ENCODE data around the gene NCR1. TPM values are rescaled to one million over a fixed set of nuclear protein-coding genes. Genes with fewer than 3 reads are reported as not detected.

The NCR1 gene
- total and polyA plus RNA-seq, 2 of the 8 experiments (the other 6 are each of a cell fraction or from before 2014, with no cell fraction given): 1.5 to 5.1 TPM

DNA sequence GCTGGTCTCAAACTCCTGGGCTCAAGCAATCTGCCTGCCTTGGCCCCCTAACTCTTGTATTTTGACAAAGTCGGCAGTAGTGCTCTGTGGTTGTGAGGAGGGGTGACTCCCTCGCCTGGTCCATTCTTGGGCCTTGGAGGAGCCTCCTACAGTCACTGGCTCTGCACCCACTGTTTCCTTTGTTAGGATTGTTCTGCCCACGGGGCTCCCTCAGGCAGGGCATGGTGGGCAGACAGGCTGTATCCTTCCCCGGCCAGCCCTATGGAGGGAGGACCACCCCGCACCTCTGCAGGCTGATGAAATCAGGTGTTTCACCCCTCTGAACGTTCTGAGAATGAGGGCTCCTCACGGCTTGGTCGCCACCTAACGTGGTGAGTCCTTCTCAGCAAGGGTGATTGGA is 22.7 kb upstream of the NCR1 start:
- WGBS, 2 experiments (ENCODE audit: extremely low coverage in 1 of 2, insufficient coverage in 1 of 2, insufficient read length in 1 of 2, insufficient replicate concordance in 2 of 2, low coverage in 1 of 2, low lambda C conversion rate in 2 of 2, missing lambda C conversion rate in 1 of 2): 91% methylated on average over 9 of the region's 9 CpGs; no CpG with 5 or more reads in 1 of the 2 experiments
- H3K56ac ChIP-seq (replicated peaks; ENCODE audit: insufficient read length, low read depth, low read length): no peak overlapping the region
- H2AFZ ChIP-seq (ENCODE audit: low read length): peak overlapping the region; percentile 88; the same call in 1 of the 2 replicates
- H4K20me1 ChIP-seq (replicated peaks in 1 of 2; ENCODE audit: control insufficient read depth in 1 of 2, insufficient read depth in 2 of 2, low read length in 2 of 2): no peaks in the 10 kb centered on the region
- no peak for FAIRE-seq
- H4K91ac ChIP-seq (replicated peaks; ENCODE audit: insufficient read length, low read length): peak overlapping the region; percentile 52
- H2BK5ac ChIP-seq (ENCODE audit: low read depth, low read length): 0 out of 2 replicates have a peak overlapping the region, but pooled peaks have one; percentile 78
- no peak overlapping the region for H3K14ac ChIP-seq (ENCODE audit: insufficient read length)
- H2AK5ac ChIP-seq (ENCODE audit: low read depth, low read length): peak overlapping the region; percentile 48; the same call in 1 of the 2 replicates
- POLR2A ChIA-PET (ENCODE audit: partially characterized antibody): interaction anchor here (0.6 kb wide), 1 partner anchor 155 kb away, joined by 5 read pairs; no protein-coding TSS in a partner anchor
- H2BK20ac ChIP-seq (ENCODE audit: low read length): 0 out of 2 replicates have a peak overlapping the region, but pooled peaks have one; percentile 21
- peak overlapping the region in 2 of 4 experiments; percentile 10 to 31; a peak in 2 of 7 replicates for H3K9ac ChIP-seq (replicated peaks in 1 of 4; ENCODE audit: extremely low read depth in 1 of 4, low read depth in 3 of 4, low read length in 3 of 4)
- H3K4ac ChIP-seq (replicated peaks; ENCODE audit: insufficient read length, low read depth, low read length): no peak overlapping the region
- no peak overlapping the region for H3K4me3 ChIP-seq (ENCODE audit: extremely low read depth in 1 of 4, insufficient read depth in 2 of 4, low read depth in 3 of 4, low read length in 4 of 4)
- CTCF ChIA-PET (ENCODE audit: partially characterized antibody): interaction anchor here (0.6 to 2.7 kb wide), 8 partner anchors 21 to 406 kb away, joined by 3 to 12 read pairs (median 3); no protein-coding TSS in a partner anchor
- H2BK15ac ChIP-seq (ENCODE audit: low read length): peak overlapping the region; percentile 90
- H4K5ac ChIP-seq (ENCODE audit: insufficient read length, low read depth, low read length): no peak overlapping the region
- no peaks in the 10 kb centered on the region for H3K23me2 ChIP-seq (ENCODE audit: low read depth, low read length)
- H2BK12ac ChIP-seq (ENCODE audit: low read depth, low read length): peak overlapping the region; percentile 94; the same call in 1 of the 2 replicates
- no peak overlapping the region for H3K4me2 ChIP-seq (ENCODE audit: insufficient read depth in 1 of 2, low read depth in 2 of 2, low read length in 2 of 2)
- H3K79me1 ChIP-seq (ENCODE audit: low read depth, low read length): no peaks in the 10 kb centered on the region
- no peak overlapping the region for H4K8ac ChIP-seq (ENCODE audit: extremely low read depth, insufficient read depth, low read length)
- H3K36me3 ChIP-seq (ENCODE audit: control insufficient read depth in 2 of 4, insufficient read depth in 4 of 4, low read length in 3 of 4): no peaks in the 10 kb centered on the region
- no peak overlapping the region for H3K18ac ChIP-seq (ENCODE audit: extremely low read depth, low read length)
- H3K9me3 ChIP-seq (ENCODE audit: insufficient read depth in 2 of 2, low read depth in 1 of 2, low read length in 1 of 2): no peaks in the 10 kb centered on the region; a peak in 1 of 4 replicates
- no peak for DNase-seq (ENCODE audit: low read depth in 1 of 2, low spot score in 2 of 2)
- H3K23ac ChIP-seq (ENCODE audit: insufficient read length): no peak overlapping the region
- H3K4me1 ChIP-seq (replicated peaks in 1 of 4; ENCODE audit: control insufficient read depth in 3 of 4, insufficient read depth in 4 of 4, low read length in 3 of 4): no peaks in the 10 kb centered on the region; a peak in 1 of 7 replicates
- H2BK120ac ChIP-seq (replicated peaks; ENCODE audit: low read depth, low read length): no peak overlapping the region
- H3K27ac ChIP-seq (ENCODE audit: low read depth, low read length): no peak overlapping the region
- H3K79me2 ChIP-seq (ENCODE audit: control insufficient read depth in 1 of 2, insufficient read depth in 2 of 2, low read length in 2 of 2): no peaks in the 10 kb centered on the region
- H3K27me3 ChIP-seq (replicated peaks in 1 of 4; ENCODE audit: control insufficient read depth in 3 of 4, extremely low read depth in 1 of 4, insufficient read depth in 3 of 4, low read length in 3 of 4): peaks cover 0 to 3% (median 0%) of the 10 kb centered on the region in 4 experiments; a peak in 1 of 7 replicates
- TF ChIP-seq GTF2F1 (IDR thresholded peaks at IDR 0.05; ENCODE audit: borderline replicate concordance, low read depth, low read length) (no peak), ATF3 (IDR thresholded peaks at IDR 0.05; ENCODE audit: insufficient read depth, low read depth, low read length) (no peak), JUN (IDR thresholded peaks at IDR 0.05; ENCODE audit: low read depth, low read length) (no peak), NRF1 (IDR thresholded peaks at IDR 0.05; ENCODE audit: low read depth, low read length) (no peak), BRCA1 (IDR thresholded peaks at IDR 0.05; ENCODE audit: low read depth, low read length) (no peak), CHD2 (IDR thresholded peaks at IDR 0.05; ENCODE audit: low read length) (no peak), CBX8 (IDR thresholded peaks at IDR 0.05; ENCODE audit: borderline replicate concordance, low read depth, low read length) (no peak), POU5F1 (IDR thresholded peaks at IDR 0.05; ENCODE audit: low read depth, low read length) (no peak), ASH2L (IDR thresholded peaks at IDR 0.05; ENCODE audit: low read length) (no peak), BACH1 (IDR thresholded peaks at IDR 0.05; ENCODE audit: low read length) (no peak), SUZ12 (IDR thresholded peaks at IDR 0.05; ENCODE audit: low read length) (no peak), RBBP5 (IDR thresholded peaks at IDR 0.05; ENCODE audit: borderline replicate concordance, low read depth, low read length) (no peak), CBX5 (IDR thresholded peaks at IDR 0.05; ENCODE audit: low read depth, low read length) (no peak), CHD1 (IDR thresholded peaks at IDR 0.05; ENCODE audit: low read depth, low read length) (no peak)

All from H1 (cell line).